ENCODE data around the gene GALNT9.
"Not testable (repeated sequence)": the region's sequence is repeated elsewhere in the genome, so short reads cannot be mapped to it uniquely, and the experiment has no call there.

Gene GALNT9

GRCh38 chr12:132362996-132363660, 33.7 kb upstream of the GALNT9 start:
- TF ChIP-seq CTCF (IDR thresholded peaks at IDR 0.05): no peak
- no peak for DNase-seq (ENCODE audit: low spot score)
- Histone ChIP-seq H3K4me3 (no peak overlapping the region), H3K27ac (no peak overlapping the region)

GRCh38 chr12:132360906-132361777, 31.8 kb upstream of the GALNT9 start:
- Histone ChIP-seq H3K27ac (no peak overlapping the region), H3K4me3 (no peak overlapping the region)
- TF ChIP-seq CTCF (IDR thresholded peaks at IDR 0.05): no peak
- no peak for DNase-seq (ENCODE audit: low spot score)

- H3K27ac ChIP-seq: no peak overlapping the region
- DNase-seq (ENCODE audit: low spot score): no peak
- TF ChIP-seq CTCF (IDR thresholded peaks at IDR 0.05): no peak
- H3K4me3 ChIP-seq: no peak overlapping the region
Observed at GRCh38 chr12:132360410-132360809, 31.0 kb upstream of the GALNT9 start.

- Histone ChIP-seq H3K4me3 (no peak overlapping the region), H3K27ac (no peak overlapping the region)
- TF ChIP-seq CTCF (IDR thresholded peaks at IDR 0.05): no peak
- DNase-seq (ENCODE audit: low spot score): no peak
Observed at GRCh38 chr12:132359971-132360370, 30.6 kb upstream of the GALNT9 start.

- H3K4me3 ChIP-seq: no peak overlapping the region
- TF ChIP-seq CTCF (IDR thresholded peaks at IDR 0.05): no peak
- DNase-seq (ENCODE audit: low spot score): no peak
- H3K27ac ChIP-seq: no peak overlapping the region
Observed at GRCh38 chr12:132359551-132359950, 30.2 kb upstream of the GALNT9 start.

GRCh38 chr12:132358241-132359225, 29.1 kb upstream of the GALNT9 start:
- not testable (repeated sequence) for DNase-seq (ENCODE audit: low spot score); H3K27ac ChIP-seq; H3K4me3 ChIP-seq

- no peak for TF ChIP-seq CTCF (IDR thresholded peaks at IDR 0.05)
- no peak overlapping the region for H3K4me3 ChIP-seq
- H3K27ac ChIP-seq: no peak overlapping the region
- no peak for DNase-seq (ENCODE audit: low spot score)
Observed at GRCh38 chr12:132357623-132358186, 28.3 kb upstream of the GALNT9 start.
